DMS53 treated with DMSO at 0.1 percent for 48 hours (cell line): Measurements from ENCODE around the gene TREX2.

Experiments
- DNase-seq: peaks from one replicate; lab custom pipeline; 2025; ENCODE audit not compliant: unreplicated experiment; lab: John Stamatoyannopoulos, UW

TREX2 gene, protein sequence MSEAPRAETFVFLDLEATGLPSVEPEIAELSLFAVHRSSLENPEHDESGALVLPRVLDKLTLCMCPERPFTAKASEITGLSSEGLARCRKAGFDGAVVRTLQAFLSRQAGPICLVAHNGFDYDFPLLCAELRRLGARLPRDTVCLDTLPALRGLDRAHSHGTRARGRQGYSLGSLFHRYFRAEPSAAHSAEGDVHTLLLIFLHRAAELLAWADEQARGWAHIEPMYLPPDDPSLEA

GRCh38 chrX:153445856-153446635 lies at the start of gene TREX2:
TREX2 (minus strand) TSS chrX:153446056; CDS start chrX:153445430, 626 bp downstream.
- no peak for DNase-seq

DNA sequence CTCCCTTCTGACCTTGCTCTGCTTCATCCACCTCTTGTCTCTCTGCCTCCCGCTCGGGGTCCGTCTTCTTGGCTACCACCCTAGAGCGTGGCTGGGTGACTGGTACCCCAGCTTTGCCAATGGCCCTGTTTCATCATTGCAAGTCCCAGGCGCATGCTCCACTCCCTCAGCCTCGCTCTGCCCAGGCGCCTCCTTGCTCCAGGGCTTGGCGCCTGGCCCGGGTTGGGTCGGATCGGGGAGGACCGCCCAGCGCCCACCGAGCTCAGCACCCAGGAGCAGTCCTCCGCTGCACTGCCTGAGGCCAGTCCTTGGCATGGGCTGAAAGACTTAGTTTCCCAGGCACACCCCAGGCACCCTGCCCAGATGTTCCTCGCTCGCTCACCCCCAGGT lies 49.5 kb upstream of the TREX2 start:
- no peak for DNase-seq

DNA sequence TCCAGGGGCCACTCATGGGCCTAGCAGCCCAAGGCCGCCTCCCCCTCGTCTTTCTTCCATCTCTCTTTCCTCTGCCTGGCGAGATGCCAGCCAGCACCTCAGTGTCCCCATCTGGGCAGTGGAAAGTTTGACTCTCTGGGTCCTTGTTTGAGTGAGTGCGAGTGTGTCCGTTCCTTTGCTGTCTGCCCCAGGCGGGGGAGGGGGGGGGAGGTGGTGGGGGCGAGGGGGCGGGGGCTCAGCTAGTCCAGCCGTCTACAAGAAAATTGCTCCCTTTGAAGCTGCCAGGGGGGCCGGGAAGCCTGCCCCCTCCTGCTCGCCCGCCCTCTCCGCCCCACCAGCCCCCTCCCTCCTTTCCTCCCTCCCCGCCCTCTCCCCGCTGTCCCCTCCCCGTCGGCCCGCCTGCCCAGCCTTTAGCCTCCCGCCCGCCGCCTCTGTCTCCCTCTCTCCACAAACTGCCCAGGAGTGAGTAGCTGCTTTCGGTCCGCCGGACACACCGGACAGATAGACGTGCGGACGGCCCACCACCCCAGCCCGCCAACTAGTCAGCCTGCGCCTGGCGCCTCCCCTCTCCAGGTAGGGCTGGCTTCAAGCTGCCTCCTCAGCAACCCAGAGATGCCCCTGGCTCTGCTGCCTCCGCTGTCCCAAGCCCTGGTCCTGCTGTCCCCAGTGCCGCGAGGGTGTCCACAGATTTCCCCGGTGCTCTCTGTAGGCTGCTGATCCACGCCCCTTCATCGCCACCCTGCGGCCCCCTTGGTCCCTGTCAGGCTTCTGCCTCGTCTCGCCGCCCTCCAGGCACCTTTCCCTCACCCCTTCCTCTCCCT lies 48.9 kb upstream of the TREX2 start, which contains the start of gene BGN:
Gene BGN, plus strand, starts transcription at position 440 of the 821 bp plus-strand sequence. CDS start 9,652 bp downstream, outside the sequence.
- DNase-seq: no peak

- no peak for DNase-seq
Measured at GRCh38 chrX:153494061-153494460, 48.2 kb upstream of the TREX2 start.

DNA sequence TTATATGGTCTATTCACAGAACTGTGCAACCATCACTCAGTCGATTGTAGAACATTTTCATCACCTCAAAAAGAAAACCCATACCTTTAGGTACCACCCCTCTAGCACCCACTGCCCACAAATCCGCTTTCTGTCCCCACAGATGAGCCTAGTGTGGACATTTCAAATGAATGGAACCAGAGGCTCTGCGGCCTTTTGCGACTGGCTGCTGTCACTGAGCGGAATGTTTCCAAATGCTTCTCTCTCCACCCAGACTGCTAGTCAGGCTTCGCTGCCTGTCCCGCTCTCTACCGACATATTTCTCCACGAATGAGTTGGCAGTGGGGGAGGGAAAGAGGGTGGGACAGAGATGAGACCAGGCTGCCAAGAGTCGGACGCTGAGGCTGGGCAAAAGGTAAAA lies 47.2 kb upstream of the TREX2 start:
- no peak for DNase-seq

DNA sequence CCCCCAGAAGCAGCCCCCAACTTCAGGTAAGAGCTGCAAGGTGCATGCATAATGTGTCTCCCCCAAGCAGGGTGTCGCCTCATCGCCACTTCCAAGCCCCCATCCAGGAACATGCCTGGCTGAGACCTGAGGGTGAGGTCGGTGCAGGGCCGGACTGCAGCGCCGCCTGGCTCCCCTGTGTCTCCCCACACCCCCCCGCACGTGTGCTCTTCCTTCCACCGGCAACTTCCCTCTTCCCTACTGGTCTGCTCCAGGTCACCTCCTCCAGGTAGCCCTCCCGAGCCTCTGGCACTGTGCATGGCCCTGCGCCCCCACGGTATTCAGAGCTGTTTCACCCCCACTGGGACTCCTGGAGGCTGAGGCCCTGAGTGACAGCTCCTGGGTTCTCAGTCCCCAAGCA lies 46.7 kb upstream of the TREX2 start:
- DNase-seq: no peak

DNA sequence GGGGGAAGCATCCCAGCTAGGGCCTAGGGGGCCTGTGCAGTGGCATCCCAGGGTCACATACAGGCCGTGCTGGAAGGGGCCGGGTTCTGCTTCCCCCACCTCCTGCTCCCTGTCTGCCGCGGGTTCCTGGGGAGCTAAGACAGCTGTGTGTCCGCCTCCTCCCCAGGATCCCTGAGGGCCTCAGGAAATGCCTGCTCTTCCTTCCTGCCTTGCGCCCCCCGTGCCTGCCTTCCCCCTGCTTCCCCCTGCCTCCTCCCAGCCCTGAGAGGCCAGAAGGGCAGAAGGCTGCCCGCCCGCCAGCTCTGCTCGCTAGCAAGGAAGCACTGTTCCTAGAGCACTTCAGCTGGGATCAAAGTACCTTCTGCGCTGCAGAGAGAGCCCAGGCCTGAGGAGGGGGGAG lies 46.1 kb upstream of the TREX2 start:
- no peak for DNase-seq

- DNase-seq: no peak
Measured at GRCh38 chrX:153491351-153491914, 45.6 kb upstream of the TREX2 start.

DNA sequence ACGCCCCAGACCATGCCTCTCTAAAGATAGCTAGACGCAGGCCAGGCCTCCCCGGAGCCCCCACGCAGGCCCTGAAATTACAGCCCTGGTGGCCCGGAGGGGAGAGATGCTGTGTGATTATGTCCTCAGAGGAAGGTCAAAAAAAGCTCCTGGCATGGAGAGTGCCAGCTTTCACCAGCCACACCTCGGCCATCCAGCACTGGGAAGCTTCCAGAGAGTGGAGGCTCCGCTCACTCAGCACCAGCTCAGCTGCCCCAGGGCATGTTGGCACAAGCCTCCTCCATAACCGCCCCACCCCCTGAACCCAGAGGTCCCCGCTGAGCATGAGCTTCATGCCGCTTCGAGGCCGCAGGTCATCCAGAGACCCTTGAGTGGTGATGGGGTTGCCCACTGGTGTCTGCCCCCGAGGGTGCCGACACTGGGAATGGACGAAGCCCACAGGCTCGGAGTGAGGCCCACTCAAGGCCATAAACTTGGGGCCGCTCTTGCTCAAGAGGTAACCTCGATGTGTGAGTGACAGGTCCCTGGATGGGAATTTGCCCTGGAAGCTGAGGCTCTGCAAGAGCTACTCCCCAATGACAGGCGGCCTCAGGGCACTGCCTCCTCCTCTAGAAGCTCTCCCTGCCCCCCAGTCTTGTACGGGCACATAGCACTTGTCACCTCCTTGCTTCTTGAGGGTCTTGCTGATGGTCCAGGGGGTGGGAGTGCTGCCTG lies 44.5 kb upstream of the TREX2 start:
- no peak for DNase-seq

- DNase-seq: no peak
Measured at GRCh38 chrX:153488231-153488914, 42.5 kb upstream of the TREX2 start.

DNA sequence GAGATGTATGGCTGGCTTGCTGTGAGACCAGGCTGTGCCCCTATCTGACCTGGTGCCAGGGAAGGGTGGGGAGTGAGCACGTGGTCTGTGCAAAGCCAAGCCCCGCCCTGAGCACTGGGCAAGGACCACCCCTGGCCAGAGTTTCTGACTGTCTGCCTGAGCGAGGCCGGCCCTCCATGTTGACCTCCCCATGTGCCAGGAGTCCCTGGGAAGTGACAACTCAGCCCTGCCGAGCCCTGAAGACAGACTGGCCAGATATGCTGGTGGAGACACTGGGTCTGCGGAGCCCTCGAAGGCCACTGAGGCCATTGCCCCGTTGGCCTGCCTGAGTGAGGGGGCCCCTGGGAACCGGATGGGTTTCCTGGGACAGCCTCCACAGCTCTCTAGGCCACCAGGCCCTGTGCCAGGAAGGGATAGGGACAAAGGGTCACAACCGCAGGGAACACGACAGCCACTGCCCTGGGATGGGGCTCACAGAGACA lies 41.8 kb upstream of the TREX2 start:
- no peak for DNase-seq

GRCh38 chrX:153486171-153486570 lies 40.3 kb upstream of the TREX2 start:
- no peak for DNase-seq

DNA sequence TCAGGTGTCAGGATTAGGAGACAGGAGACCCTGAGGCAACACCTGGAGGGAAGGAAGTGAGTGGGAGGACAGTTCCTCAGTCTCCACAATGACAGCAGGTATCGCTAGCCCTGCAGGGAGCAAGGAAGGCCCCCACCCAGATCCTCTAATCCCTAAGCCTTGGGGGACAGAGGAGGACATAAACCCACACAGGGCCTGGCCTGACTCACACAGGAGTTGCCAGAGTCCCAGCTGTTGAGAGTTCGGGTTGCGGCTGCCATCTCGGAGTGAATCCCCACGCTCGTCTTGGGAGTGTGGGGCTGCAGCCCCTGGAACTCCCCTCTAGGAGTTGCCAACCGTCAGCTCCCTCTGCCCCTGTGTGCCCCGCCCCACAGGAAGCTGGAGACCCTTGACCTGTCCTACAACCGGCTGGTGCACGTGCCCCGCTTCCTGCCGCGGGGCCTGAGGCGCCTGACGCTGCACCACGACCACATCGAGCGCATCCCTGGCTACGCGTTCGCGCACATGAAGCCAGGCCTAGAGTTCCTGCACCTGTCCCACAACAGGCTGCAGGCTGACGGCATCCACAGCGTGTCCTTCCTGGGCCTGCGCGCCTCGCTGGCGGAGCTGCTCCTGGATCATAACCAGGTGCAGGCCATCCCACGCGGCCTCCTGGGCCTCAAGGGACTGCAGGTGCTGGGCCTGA lies 39.7 kb upstream of the TREX2 start:
- no peak for DNase-seq

DNA sequence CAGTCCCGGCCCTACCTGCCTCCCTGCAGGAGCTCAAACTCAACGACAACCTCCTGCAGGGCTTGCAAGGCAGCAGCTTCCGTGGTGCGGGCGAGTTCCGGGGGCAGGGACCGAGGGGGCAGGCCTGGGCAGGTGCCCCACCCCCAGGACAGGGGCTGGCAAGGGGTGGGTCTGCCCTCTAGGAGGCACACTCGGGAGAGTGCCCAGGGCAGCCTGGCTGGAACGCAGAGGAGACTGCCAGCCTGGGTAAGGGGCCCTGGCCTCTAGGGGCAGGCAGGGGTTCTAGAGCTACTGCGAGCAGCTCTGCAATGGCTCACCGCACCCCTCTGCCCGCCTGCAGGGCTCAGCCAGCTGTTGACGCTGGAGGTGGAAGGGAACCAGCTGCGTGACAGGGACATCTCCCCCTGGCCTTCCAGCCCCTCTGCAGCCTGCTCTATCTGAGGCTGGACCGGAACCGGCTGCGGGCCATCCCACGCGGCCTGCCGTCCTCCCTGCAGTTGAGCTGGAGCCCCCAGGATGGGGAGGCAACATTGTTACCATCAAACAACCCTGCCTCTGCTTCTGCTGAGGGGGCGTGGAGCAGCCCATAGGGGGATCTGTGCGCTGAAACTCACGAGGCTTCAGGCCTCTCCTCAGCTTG lies 36.6 kb upstream of the TREX2 start:
- no peak for DNase-seq

GRCh38 chrX:153481043-153481442 lies 35.2 kb upstream of the TREX2 start:
- DNase-seq: no peak

- no peak for DNase-seq
Measured at GRCh38 chrX:153478746-153479145, 32.9 kb upstream of the TREX2 start.

DNA sequence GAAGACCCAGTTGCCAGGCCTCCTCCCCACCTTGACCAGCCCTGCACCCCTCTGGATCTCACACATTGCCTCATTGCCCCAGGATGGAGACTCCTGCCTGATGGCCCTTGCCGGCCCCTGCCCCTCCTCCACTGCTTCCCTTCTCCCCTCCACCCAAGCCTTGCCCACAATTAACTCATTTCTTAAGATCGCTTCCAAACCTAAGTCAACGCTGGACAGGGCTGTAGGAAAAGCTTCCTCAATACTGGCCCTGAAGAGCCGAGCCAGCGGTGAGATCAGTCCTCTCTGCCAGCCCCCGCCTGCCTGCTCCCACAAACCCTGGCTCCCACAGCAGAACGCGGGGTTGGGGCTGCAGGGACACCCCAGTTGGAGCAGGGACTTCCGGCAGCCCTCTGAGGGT lies 32.0 kb upstream of the TREX2 start:
- no peak for DNase-seq

GRCh38 chrX:153477364-153477857 lies 31.6 kb upstream of the TREX2 start:
- no peak for DNase-seq
